MCF 10A (cell line): ENCODE results near the gene TEPSIN. TPM values are rescaled to one million over a fixed set of nuclear protein-coding genes. Genes with fewer than 3 reads are reported as not detected.

Experiments used
- BruUV-seq: library from RNA; stranded (reverse); fragments of 400-500 nt; replicated peaks from 2 replicates; lab custom pipeline; 2021; lab: Mats Ljungman, UMichigan
- CTCF ChIA-PET: fragments of 300-600 bp; sonication (Branson Sonifier 250); formaldehyde crosslinking; extraction: SDS; loops from one replicate; lab custom pipeline; 2021; ENCODE audit warnings: antibody characterized with exemption, inconsistent platforms; lab: Yijun Ruan, JAX
- POLR2A ChIA-PET: fragments of 300-600, 350-650 bp; sonication (Branson Sonifier 250); formaldehyde crosslinking; extraction: SDS; loops from one replicate; lab custom pipeline; 2020; ENCODE audit warnings: antibody characterized with exemption, inconsistent platforms; lab: Yijun Ruan, JAX
- DNase-seq: peaks from one replicate; pipeline ENCODE4 v3.0.0-alpha.2; 2018; ENCODE audit not compliant: unreplicated experiment
- H3K27ac Mint-ChIP-seq: one replicate; pipeline ENCODE4 v1.8.0; 2022; ENCODE audit warnings: mild to moderate bottlenecking, low read depth, mixed read lengths; ENCODE audit not compliant: unreplicated experiment
- H3K27me3 Mint-ChIP-seq: one replicate; pipeline ENCODE4 v1.8.0; 2022; ENCODE audit warnings: mixed read lengths; ENCODE audit not compliant: insufficient read depth, unreplicated experiment
- H3K36me3 Mint-ChIP-seq: one replicate; pipeline ENCODE4 v1.8.0; 2022; ENCODE audit warnings: mild to moderate bottlenecking, moderate library complexity, mixed read lengths; ENCODE audit not compliant: insufficient read depth, unreplicated experiment
- H3K4me1 Mint-ChIP-seq: one replicate; pipeline ENCODE4 v1.8.0; 2022; ENCODE audit warnings: mixed read lengths; ENCODE audit not compliant: insufficient read depth, unreplicated experiment
- H3K4me3 Mint-ChIP-seq: one replicate; pipeline ENCODE4 v1.8.0; 2022; ENCODE audit warnings: mild to moderate bottlenecking, moderate library complexity, mixed read lengths; ENCODE audit not compliant: unreplicated experiment
- H3K9me3 Mint-ChIP-seq: one replicate; pipeline ENCODE4 v1.8.0; 2022; ENCODE audit warnings: mixed read lengths; ENCODE audit not compliant: unreplicated experiment
- intact Hi-C: fragments of 100-400 bp; cut with micrococcal nuclease; formaldehyde crosslinking; loops from 2 replicates; pipeline ENCODE4 v1.14.1; 2022
- total RNA-seq: library from RNA; stranded (reverse); gene quantifications from 2 replicates; pipeline ENCODE4 v1.2.3, GENCODE V29; 2022
- TF ChIP-seq, protein P1 (sequence below): fragments of 200-600 bp; IDR thresholded peaks from one replicate; pipeline ENCODE4 v1.8.0; 2022; ENCODE audit warnings: antibody characterized with exemption, mild to moderate bottlenecking; ENCODE audit not compliant: unreplicated experiment

TEPSIN gene
- total RNA-seq, 1 experiment from 2014 or later = 27.4 TPM

DNA sequence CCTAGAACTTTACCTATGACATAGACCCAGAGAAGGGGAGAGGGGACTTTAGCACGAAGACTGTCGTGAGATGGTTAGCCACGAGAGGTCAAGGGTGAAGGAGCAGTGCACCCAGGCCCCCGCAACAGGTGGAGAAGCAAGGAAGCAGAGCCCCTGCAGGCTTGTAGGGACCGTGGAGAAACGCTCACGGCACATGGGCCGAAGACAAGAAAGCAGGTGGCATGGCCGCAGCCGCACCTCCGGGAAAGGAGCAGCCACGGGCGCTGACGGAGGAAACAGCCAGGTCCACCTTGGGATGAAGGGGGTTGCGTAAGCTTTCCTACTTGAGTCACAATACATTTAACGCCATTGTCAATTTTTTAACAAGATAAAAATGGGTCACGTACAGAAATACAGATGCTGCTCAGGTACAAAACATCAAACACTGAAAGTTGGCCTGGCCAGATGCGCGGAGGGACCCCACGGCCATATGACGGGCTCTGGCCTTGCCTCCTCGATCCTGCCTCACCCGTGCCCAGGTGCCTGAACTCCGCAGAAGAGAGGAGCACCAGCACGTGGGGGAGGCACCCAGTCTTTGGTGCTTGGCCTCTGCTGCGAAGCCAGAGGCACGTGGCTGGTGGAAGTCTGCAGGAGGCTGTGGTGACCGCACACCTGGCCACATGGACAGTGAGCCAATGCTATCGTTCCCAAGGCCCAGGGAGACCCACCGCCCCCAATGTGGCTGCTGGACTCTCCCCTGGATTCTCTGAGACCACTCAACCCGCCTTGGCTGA lies 35.0 kb upstream of the TEPSIN start:
- BruUV-seq = no TSS peak
- peaks cover 71% of the 10 kb centered on the region for H3K36me3 Mint-ChIP-seq
- CTCF ChIA-PET = interaction anchor here (0.6 kb wide), 2 partner anchors 16 to 540 kb away, joined by 3 to 5 read pairs; no protein-coding TSS in a partner anchor

DNA sequence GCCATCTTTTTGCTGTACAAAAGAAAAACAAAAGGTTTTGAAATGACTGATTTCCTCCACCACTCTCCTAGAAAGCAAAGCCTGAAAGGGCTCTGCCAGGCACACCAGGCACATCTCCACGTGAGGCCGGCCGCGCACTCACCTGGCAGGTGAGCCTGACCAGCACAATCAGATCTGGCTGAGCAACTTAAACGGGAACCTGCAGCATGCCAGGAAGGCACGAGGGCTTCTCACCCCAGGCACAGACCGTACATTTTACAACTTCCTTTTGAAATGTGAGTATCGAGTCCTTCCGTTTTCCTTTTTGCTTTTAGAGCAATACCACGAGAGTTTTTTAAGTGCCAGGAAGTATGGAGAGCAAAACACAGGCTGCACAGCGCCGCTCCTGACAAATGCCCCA lies 33.8 kb upstream of the TEPSIN start:
- POLR2A ChIA-PET = no interaction called here
- H3K27me3 Mint-ChIP-seq = no peaks in the 10 kb centered on the region
- DNase-seq = no peak
- intact Hi-C loops = no loop called here
- H3K36me3 Mint-ChIP-seq = peaks cover 74% of the 10 kb centered on the region
- H3K4me1 Mint-ChIP-seq = no peaks in the 10 kb centered on the region
- H3K9me3 Mint-ChIP-seq = no peaks in the 10 kb centered on the region
- no peak overlapping the region for H3K4me3 Mint-ChIP-seq
- TF ChIP-seq, protein P1, sequence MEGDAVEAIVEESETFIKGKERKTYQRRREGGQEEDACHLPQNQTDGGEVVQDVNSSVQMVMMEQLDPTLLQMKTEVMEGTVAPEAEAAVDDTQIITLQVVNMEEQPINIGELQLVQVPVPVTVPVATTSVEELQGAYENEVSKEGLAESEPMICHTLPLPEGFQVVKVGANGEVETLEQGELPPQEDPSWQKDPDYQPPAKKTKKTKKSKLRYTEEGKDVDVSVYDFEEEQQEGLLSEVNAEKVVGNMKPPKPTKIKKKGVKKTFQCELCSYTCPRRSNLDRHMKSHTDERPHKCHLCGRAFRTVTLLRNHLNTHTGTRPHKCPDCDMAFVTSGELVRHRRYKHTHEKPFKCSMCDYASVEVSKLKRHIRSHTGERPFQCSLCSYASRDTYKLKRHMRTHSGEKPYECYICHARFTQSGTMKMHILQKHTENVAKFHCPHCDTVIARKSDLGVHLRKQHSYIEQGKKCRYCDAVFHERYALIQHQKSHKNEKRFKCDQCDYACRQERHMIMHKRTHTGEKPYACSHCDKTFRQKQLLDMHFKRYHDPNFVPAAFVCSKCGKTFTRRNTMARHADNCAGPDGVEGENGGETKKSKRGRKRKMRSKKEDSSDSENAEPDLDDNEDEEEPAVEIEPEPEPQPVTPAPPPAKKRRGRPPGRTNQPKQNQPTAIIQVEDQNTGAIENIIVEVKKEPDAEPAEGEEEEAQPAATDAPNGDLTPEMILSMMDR = no peak
- CTCF ChIA-PET = no interaction called here
- BruUV-seq = no TSS peak
- H3K27ac Mint-ChIP-seq = no peak overlapping the region

More for the DNA sequence above, 35.0 kb upstream of the TEPSIN start:
- TF ChIP-seq, protein P1 = no peak
- no peaks in the 10 kb centered on the region for H3K4me1 Mint-ChIP-seq
- no peaks in the 10 kb centered on the region for H3K9me3 Mint-ChIP-seq
- no peaks in the 10 kb centered on the region for H3K27me3 Mint-ChIP-seq
- no peak overlapping the region for H3K4me3 Mint-ChIP-seq
- H3K27ac Mint-ChIP-seq = no peak overlapping the region
- intact Hi-C loops = no loop called here
- no peak for DNase-seq
- POLR2A ChIA-PET = no interaction called here

DNA sequence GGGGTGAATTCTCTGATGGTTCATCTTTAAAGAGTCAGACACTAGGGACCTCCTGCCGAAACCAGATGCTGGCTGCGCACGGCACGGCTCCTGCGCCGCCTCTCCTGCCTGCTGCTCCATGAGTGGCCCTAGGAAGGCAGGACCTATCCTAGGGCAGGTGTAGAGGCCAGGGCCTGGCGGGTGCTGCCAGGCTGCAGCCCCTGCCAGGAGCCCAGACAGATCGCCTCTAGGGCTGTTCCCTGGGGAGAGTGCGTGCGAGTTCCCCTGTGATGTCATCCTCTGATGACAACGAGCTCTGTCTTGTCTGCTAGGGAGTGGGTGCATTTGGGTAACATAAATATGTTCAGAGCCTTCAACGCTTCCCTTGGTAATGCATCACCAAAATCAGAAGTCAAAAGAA lies 32.4 kb upstream of the TEPSIN start:
- Mint-ChIP-seq H3K27ac (no peak overlapping the region), H3K36me3 (peaks cover 72% of the 10 kb centered on the region), H3K27me3 (no peaks in the 10 kb centered on the region), H3K9me3 (no peaks in the 10 kb centered on the region), H3K4me3 (no peak overlapping the region), H3K4me1 (no peaks in the 10 kb centered on the region)
- no TSS peak for BruUV-seq
- ChIA-PET CTCF (no interaction called here), POLR2A (no interaction called here)
- intact Hi-C loops = no loop called here
- TF ChIP-seq, protein P1 = no peak
- no peak for DNase-seq

DNA sequence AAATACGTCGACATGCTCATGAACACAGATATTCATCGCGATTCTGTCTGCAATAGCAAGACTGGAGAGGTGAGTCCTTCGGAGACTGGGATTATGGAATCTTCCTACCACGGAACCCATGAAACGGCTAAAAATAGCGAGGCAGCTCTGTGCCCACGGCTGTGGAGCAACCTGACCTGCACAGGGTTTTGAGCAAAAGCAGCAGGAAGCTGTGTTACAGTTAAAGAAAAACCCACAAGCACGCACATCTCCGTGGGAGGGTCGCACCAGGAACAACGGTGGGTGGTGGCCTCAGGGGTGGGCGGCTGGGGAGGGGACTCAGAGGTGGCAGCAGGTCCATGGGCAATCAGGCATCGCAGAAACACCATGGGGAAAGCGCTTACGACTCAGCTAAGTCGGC lies 31.4 kb upstream of the TEPSIN start:
- Mint-ChIP-seq H3K4me3 (no peak overlapping the region), H3K27me3 (no peaks in the 10 kb centered on the region), H3K36me3 (peaks cover 73% of the 10 kb centered on the region), H3K4me1 (no peaks in the 10 kb centered on the region), H3K27ac (no peak overlapping the region), H3K9me3 (no peaks in the 10 kb centered on the region)
- intact Hi-C loops = no loop called here
- TF ChIP-seq, protein P1 = no peak
- no TSS peak for BruUV-seq
- DNase-seq = no peak
- POLR2A ChIA-PET = no interaction called here
- CTCF ChIA-PET = interaction anchor here (1.0 kb wide), 1 partner anchor 17 kb away, joined by 3 read pairs; no protein-coding TSS in a partner anchor
